ENCODE data around the gene MNT. TPM values are rescaled to one million over a fixed set of nuclear protein-coding genes. Genes with fewer than 3 reads are reported as not detected.

MNT gene
- total and polyA plus RNA-seq, 2 of the 8 experiments (the other 6 are each of a cell fraction or from before 2014, with no cell fraction given): 5.0 to 17.3 TPM

DNA sequence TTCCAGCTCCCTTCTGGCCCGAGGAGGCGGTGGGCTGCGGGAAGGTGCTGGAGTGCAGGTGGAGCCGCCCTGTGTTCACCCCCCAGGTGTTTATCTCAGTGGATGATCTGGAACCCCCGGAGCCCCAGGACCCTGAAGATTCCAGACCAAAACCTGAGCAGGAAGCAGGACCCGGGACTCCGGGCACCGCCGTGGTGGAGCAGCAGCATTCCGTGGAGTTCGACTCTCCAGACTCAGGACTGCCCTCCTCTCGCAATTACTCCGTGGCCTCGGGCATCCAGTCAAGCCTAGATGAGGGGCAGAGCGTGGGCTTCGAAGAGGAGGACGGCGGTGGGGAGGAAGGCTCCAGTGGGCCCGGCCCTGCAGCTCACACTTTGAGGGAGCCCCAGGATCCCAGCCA, 25.5 kb downstream of the MNT start:
- no peak overlapping the region for H3K27ac ChIP-seq (ENCODE audit: low read depth, low read length)
- H2BK15ac ChIP-seq (ENCODE audit: low read length): no peak overlapping the region
- no peak overlapping the region for H2BK120ac ChIP-seq (replicated peaks; ENCODE audit: low read depth, low read length)
- H4K91ac ChIP-seq (replicated peaks; ENCODE audit: insufficient read length, low read length): no peak overlapping the region
- H2BK5ac ChIP-seq (ENCODE audit: low read depth, low read length): no peak overlapping the region
- no peaks in the 10 kb centered on the region for H3K79me2 ChIP-seq (ENCODE audit: control insufficient read depth in 1 of 2, insufficient read depth in 2 of 2, low read length in 2 of 2)
- POLR2A ChIA-PET (ENCODE audit: partially characterized antibody): interaction anchor here (0.9 to 2.7 kb wide), 3 partner anchors 23 to 39 kb away, joined by 3 to 10 read pairs (median 4); partner anchors contain the start of gene TSR1
- no peak overlapping the region for H3K9ac ChIP-seq (replicated peaks in 1 of 4; ENCODE audit: extremely low read depth in 1 of 4, low read depth in 3 of 4, low read length in 3 of 4)
- H3K36me3 ChIP-seq (ENCODE audit: control insufficient read depth in 2 of 4, insufficient read depth in 4 of 4, low read length in 3 of 4): peaks cover 2 to 16% (median 9%) of the 10 kb centered on the region in 4 experiments; a peak in 5 of 8 replicates
- 84% methylated on average over 19 of the region's 19 CpGs; no CpG with 5 or more reads in 1 of the 2 experiments for WGBS, 2 experiments (ENCODE audit: extremely low coverage in 1 of 2, insufficient coverage in 1 of 2, insufficient read length in 1 of 2, insufficient replicate concordance in 2 of 2, low coverage in 1 of 2, low lambda C conversion rate in 2 of 2, missing lambda C conversion rate in 1 of 2)
- no peak overlapping the region for H3K4me3 ChIP-seq (ENCODE audit: extremely low read depth in 1 of 4, insufficient read depth in 2 of 4, low read depth in 3 of 4, low read length in 4 of 4)
- DNase-seq (ENCODE audit: low read depth in 1 of 2, low spot score in 2 of 2) (no peak), FAIRE-seq (no peak)
- no peak overlapping the region for H2BK12ac ChIP-seq (ENCODE audit: low read depth, low read length)
- peaks cover 2 to 3% of the 10 kb centered on the region in 2 experiments for H4K20me1 ChIP-seq (replicated peaks in 1 of 2; ENCODE audit: control insufficient read depth in 1 of 2, insufficient read depth in 2 of 2, low read length in 2 of 2)
- H3K4me2 ChIP-seq (ENCODE audit: insufficient read depth in 1 of 2, low read depth in 2 of 2, low read length in 2 of 2): no peak overlapping the region
- H2AFZ ChIP-seq (ENCODE audit: low read length): no peak overlapping the region
- no peak overlapping the region for H4K5ac ChIP-seq (ENCODE audit: insufficient read length, low read depth, low read length)
- no peak overlapping the region for H2AK5ac ChIP-seq (ENCODE audit: low read depth, low read length)
- no peak overlapping the region for H3K14ac ChIP-seq (ENCODE audit: insufficient read length)
- H3K56ac ChIP-seq (replicated peaks; ENCODE audit: insufficient read length, low read depth, low read length): no peak overlapping the region
- H3K4me1 ChIP-seq (replicated peaks in 1 of 4; ENCODE audit: control insufficient read depth in 3 of 4, insufficient read depth in 4 of 4, low read length in 3 of 4): peaks cover 0 to under 1% (median 0%) of the 10 kb centered on the region in 4 experiments; a peak in 1 of 7 replicates
- H2BK20ac ChIP-seq (ENCODE audit: low read length): no peak overlapping the region
- no peaks in the 10 kb centered on the region; the same call in 1 of the 2 replicates for H3K79me1 ChIP-seq (ENCODE audit: low read depth, low read length)
- H3K9me3 ChIP-seq (ENCODE audit: insufficient read depth in 2 of 2, low read depth in 1 of 2, low read length in 1 of 2): no peaks in the 10 kb centered on the region
- peak overlapping the region; percentile 57; the same call in 1 of the 2 replicates for H4K8ac ChIP-seq (ENCODE audit: extremely low read depth, insufficient read depth, low read length)
- no peak overlapping the region for H3K4ac ChIP-seq (replicated peaks; ENCODE audit: insufficient read length, low read depth, low read length)
- H3K23ac ChIP-seq (ENCODE audit: insufficient read length): no peak overlapping the region
- CTCF ChIA-PET (ENCODE audit: partially characterized antibody): interaction anchor here (0.8 to 13.4 kb wide), 5 partner anchors 8 to 44 kb away, joined by 4 to 216 read pairs (median 8); no protein-coding TSS in a partner anchor
- no peak overlapping the region for H3K18ac ChIP-seq (ENCODE audit: extremely low read depth, low read length)
- no peaks in the 10 kb centered on the region for H3K23me2 ChIP-seq (ENCODE audit: low read depth, low read length)
- H3K27me3 ChIP-seq (replicated peaks in 1 of 4; ENCODE audit: control insufficient read depth in 3 of 4, extremely low read depth in 1 of 4, insufficient read depth in 3 of 4, low read length in 3 of 4): no peaks in the 10 kb centered on the region
- TF ChIP-seq POLR2AphosphoS5 (IDR thresholded peaks at IDR 0.05; ENCODE audit: low read depth, low read length) (no peak), SIRT6 (IDR thresholded peaks at IDR 0.05; ENCODE audit: low read length) (no peak), YY1 (IDR thresholded peaks at IDR 0.05; ENCODE audit: low read depth, low read length) (no peak), RBBP5 (IDR thresholded peaks at IDR 0.05; ENCODE audit: borderline replicate concordance, low read depth, low read length) (no peak), SAP30 (IDR thresholded peaks at IDR 0.05; ENCODE audit: insufficient read depth, insufficient replicate concordance, low read length) (no peak), KDM1A (IDR thresholded peaks at IDR 0.05; ENCODE audit: borderline replicate concordance, low read length) (no peak), ZNF274 (IDR thresholded peaks at IDR 0.05; ENCODE audit: borderline replicate concordance, extremely low read depth, low read length) (no peak), BRCA1 (IDR thresholded peaks at IDR 0.05; ENCODE audit: low read depth, low read length) (no peak), CBX8 (IDR thresholded peaks at IDR 0.05; ENCODE audit: borderline replicate concordance, low read depth, low read length) (no peak), RXRA (IDR thresholded peaks at IDR 0.05; ENCODE audit: insufficient read depth, low read depth, low read length) (no peak), RNF2 (IDR thresholded peaks at IDR 0.05; ENCODE audit: borderline replicate concordance, low read depth, low read length, missing control alignments, poor library complexity, severe bottlenecking) (no peak), HDAC6 (IDR thresholded peaks at IDR 0.05; ENCODE audit: low read depth, low read length) (no peak)
- TF ChIP-seq, protein P1, sequence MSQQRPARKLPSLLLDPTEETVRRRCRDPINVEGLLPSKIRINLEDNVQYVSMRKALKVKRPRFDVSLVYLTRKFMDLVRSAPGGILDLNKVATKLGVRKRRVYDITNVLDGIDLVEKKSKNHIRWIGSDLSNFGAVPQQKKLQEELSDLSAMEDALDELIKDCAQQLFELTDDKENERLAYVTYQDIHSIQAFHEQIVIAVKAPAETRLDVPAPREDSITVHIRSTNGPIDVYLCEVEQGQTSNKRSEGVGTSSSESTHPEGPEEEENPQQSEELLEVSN (IDR thresholded peaks at IDR 0.05): no peak
